HEK293 (cell line): ENCODE measurements around the gene ACTR3C.

Experiments used
- EGR2 ChIP-seq: fragments of 450-650 bp; formaldehyde crosslinking; IDR thresholded peaks from 2 replicates; pipeline ENCODE4 v1.5.1; 2016; ENCODE audit warnings: low read depth, missing biosample characterization, missing genetic modification characterization
- GLI2 ChIP-seq: fragments of 450-650 bp; formaldehyde crosslinking; IDR thresholded peaks from 2 replicates; pipeline ENCODE4; 2017; ENCODE audit warnings: missing biosample characterization, missing genetic modification characterization, low read depth, borderline replicate concordance
- IKZF3 ChIP-seq: fragments of 450-650 bp; IDR thresholded peaks from 2 replicates; pipeline ENCODE4 v1.5.0; 2018; ENCODE audit warnings: missing biosample characterization, mild to moderate bottlenecking, missing genetic modification characterization, moderate library complexity
- KLF7 ChIP-seq: fragments of 450-650 bp; formaldehyde crosslinking; IDR thresholded peaks from 2 replicates; pipeline ENCODE4 v1.5.1; 2016; ENCODE audit warnings: missing biosample characterization, missing genetic modification characterization, borderline replicate concordance
- OSR2 ChIP-seq: fragments of 450-650 bp; formaldehyde crosslinking; IDR thresholded peaks from 2 replicates; pipeline ENCODE4 v1.5.1; 2016; ENCODE audit warnings: missing biosample characterization, missing genetic modification characterization
- SCRT1 ChIP-seq: fragments of 450-650 bp; formaldehyde crosslinking; IDR thresholded peaks from 2 replicates; pipeline ENCODE4 v1.5.1; 2016; ENCODE audit warnings: missing biosample characterization, missing genetic modification characterization, borderline replicate concordance
- SP3 ChIP-seq: fragments of 450-650 bp; formaldehyde crosslinking; IDR thresholded peaks from 2 replicates; pipeline ENCODE4 v1.5.1; 2016; ENCODE audit warnings: missing biosample characterization, missing genetic modification characterization
- ZBTB1 ChIP-seq: fragments of 450-650 bp; formaldehyde crosslinking; IDR thresholded peaks from 2 replicates; pipeline ENCODE4 v1.5.1; 2016; ENCODE audit warnings: missing biosample characterization, missing genetic modification characterization
- ZNF112 ChIP-seq: fragments of 450-650 bp; formaldehyde crosslinking; IDR thresholded peaks from 2 replicates; pipeline ENCODE4 v1.5.0; 2017; ENCODE audit warnings: missing biosample characterization, missing genetic modification characterization
- ZNF138 ChIP-seq: fragments of 450-650 bp; formaldehyde crosslinking; IDR thresholded peaks from 2 replicates; pipeline ENCODE4 v1.5.1; 2016; ENCODE audit warnings: missing biosample characterization, missing genetic modification characterization, borderline replicate concordance
- ZNF354C ChIP-seq: fragments of 450-650 bp; formaldehyde crosslinking; IDR thresholded peaks from 2 replicates; pipeline ENCODE4 v1.5.1; 2016; ENCODE audit warnings: missing biosample characterization, missing genetic modification characterization, low read depth, borderline replicate concordance
- ZNF610 ChIP-seq: fragments of 450-650 bp; formaldehyde crosslinking; IDR thresholded peaks from 2 replicates; pipeline ENCODE4 v1.5.1; 2016; ENCODE audit warnings: missing biosample characterization, missing genetic modification characterization, borderline replicate concordance
- ZNF621 ChIP-seq: fragments of 450-650 bp; formaldehyde crosslinking; IDR thresholded peaks from 2 replicates; pipeline ENCODE4 v1.5.1; 2017; ENCODE audit warnings: missing biosample characterization, missing genetic modification characterization
- ZNF76 ChIP-seq: fragments of 450-650 bp; formaldehyde crosslinking; IDR thresholded peaks from 2 replicates; pipeline ENCODE4; 2016; ENCODE audit warnings: low read depth, missing biosample characterization, missing genetic modification characterization, borderline replicate concordance
- TF ChIP-seq, protein P1 (sequence below): fragments of 450-650 bp; formaldehyde crosslinking; IDR thresholded peaks from 2 replicates; pipeline ENCODE4 v1.5.1; 2016; ENCODE audit warnings: missing biosample characterization, missing genetic modification characterization, borderline replicate concordance
- TF ChIP-seq, protein P2 (sequence below): fragments of 450-650 bp; formaldehyde crosslinking; IDR thresholded peaks from 2 replicates; pipeline ENCODE4 v1.5.1; 2016; ENCODE audit warnings: missing biosample characterization, missing genetic modification characterization
- TF ChIP-seq, protein P3 (sequence below): fragments of 450-650 bp; formaldehyde crosslinking; IDR thresholded peaks from 2 replicates; pipeline ENCODE4 v1.5.1; 2017; ENCODE audit warnings: missing biosample characterization, missing genetic modification characterization
- TF ChIP-seq, protein P4 (sequence below): fragments of 450-650 bp; formaldehyde crosslinking; IDR thresholded peaks from 2 replicates; pipeline ENCODE4 v1.5.1; 2017; ENCODE audit warnings: missing biosample characterization, missing genetic modification characterization
- TF ChIP-seq, protein P5 (sequence below): fragments of 450-650 bp; formaldehyde crosslinking; IDR thresholded peaks from 2 replicates; pipeline ENCODE4 v1.5.1; 2016; ENCODE audit warnings: missing biosample characterization, missing genetic modification characterization

ACTR3C gene

DNA sequence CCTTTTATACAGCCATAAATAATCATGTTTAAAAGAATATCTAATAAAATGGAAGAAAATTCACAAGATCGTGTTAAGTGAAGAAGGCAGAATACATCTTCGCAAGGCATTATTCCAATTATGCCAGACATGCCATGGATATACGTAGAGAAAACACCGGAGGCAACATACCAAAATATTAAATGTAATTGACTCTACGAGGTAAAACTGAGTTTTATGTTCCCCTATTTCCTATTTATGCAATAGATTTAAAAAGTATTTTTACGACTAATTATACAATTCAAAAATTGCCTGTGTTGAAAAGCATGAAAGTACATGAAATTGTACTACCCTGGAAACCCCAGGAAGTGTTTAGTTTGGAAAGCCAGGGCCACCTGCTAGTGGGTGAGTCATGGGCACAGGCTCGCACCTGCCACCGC is 44.3 kb upstream of the ACTR3C start (continued):
- TF ChIP-seq, protein P1, sequence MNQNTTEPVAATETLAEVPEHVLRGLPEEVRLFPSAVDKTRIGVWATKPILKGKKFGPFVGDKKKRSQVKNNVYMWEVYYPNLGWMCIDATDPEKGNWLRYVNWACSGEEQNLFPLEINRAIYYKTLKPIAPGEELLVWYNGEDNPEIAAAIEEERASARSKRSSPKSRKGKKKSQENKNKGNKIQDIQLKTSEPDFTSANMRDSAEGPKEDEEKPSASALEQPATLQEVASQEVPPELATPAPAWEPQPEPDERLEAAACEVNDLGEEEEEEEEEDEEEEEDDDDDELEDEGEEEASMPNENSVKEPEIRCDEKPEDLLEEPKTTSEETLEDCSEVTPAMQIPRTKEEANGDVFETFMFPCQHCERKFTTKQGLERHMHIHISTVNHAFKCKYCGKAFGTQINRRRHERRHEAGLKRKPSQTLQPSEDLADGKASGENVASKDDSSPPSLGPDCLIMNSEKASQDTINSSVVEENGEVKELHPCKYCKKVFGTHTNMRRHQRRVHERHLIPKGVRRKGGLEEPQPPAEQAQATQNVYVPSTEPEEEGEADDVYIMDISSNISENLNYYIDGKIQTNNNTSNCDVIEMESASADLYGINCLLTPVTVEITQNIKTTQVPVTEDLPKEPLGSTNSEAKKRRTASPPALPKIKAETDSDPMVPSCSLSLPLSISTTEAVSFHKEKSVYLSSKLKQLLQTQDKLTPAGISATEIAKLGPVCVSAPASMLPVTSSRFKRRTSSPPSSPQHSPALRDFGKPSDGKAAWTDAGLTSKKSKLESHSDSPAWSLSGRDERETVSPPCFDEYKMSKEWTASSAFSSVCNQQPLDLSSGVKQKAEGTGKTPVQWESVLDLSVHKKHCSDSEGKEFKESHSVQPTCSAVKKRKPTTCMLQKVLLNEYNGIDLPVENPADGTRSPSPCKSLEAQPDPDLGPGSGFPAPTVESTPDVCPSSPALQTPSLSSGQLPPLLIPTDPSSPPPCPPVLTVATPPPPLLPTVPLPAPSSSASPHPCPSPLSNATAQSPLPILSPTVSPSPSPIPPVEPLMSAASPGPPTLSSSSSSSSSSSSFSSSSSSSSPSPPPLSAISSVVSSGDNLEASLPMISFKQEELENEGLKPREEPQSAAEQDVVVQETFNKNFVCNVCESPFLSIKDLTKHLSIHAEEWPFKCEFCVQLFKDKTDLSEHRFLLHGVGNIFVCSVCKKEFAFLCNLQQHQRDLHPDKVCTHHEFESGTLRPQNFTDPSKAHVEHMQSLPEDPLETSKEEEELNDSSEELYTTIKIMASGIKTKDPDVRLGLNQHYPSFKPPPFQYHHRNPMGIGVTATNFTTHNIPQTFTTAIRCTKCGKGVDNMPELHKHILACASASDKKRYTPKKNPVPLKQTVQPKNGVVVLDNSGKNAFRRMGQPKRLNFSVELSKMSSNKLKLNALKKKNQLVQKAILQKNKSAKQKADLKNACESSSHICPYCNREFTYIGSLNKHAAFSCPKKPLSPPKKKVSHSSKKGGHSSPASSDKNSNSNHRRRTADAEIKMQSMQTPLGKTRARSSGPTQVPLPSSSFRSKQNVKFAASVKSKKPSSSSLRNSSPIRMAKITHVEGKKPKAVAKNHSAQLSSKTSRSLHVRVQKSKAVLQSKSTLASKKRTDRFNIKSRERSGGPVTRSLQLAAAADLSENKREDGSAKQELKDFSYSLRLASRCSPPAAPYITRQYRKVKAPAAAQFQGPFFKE (tag by site-specific recombination), result no peak
- TF ChIP-seq SP3 (tag by site-specific recombination) (no peak), ZNF112 (tag by site-specific recombination) (no peak), GLI2 (no peak), ZNF610 (tag by site-specific recombination) (no peak), ZBTB1 (0 out of 2 replicates have a peak, but pooled peaks have one; percentile 13), OSR2 (tag by site-specific recombination) (peak; percentile 64), ZNF76 (tag by site-specific recombination) (no peak), KLF7 (tag by site-specific recombination) (no peak), ZNF138 (tag by site-specific recombination) (no peak), ZNF354C (tag by site-specific recombination) (no peak), IKZF3 (tag by site-specific recombination) (peak; percentile 73), EGR2 (tag by site-specific recombination) (no peak), SCRT1 (tag by site-specific recombination) (no peak), ZNF621 (no peak)
- TF ChIP-seq, protein P2, sequence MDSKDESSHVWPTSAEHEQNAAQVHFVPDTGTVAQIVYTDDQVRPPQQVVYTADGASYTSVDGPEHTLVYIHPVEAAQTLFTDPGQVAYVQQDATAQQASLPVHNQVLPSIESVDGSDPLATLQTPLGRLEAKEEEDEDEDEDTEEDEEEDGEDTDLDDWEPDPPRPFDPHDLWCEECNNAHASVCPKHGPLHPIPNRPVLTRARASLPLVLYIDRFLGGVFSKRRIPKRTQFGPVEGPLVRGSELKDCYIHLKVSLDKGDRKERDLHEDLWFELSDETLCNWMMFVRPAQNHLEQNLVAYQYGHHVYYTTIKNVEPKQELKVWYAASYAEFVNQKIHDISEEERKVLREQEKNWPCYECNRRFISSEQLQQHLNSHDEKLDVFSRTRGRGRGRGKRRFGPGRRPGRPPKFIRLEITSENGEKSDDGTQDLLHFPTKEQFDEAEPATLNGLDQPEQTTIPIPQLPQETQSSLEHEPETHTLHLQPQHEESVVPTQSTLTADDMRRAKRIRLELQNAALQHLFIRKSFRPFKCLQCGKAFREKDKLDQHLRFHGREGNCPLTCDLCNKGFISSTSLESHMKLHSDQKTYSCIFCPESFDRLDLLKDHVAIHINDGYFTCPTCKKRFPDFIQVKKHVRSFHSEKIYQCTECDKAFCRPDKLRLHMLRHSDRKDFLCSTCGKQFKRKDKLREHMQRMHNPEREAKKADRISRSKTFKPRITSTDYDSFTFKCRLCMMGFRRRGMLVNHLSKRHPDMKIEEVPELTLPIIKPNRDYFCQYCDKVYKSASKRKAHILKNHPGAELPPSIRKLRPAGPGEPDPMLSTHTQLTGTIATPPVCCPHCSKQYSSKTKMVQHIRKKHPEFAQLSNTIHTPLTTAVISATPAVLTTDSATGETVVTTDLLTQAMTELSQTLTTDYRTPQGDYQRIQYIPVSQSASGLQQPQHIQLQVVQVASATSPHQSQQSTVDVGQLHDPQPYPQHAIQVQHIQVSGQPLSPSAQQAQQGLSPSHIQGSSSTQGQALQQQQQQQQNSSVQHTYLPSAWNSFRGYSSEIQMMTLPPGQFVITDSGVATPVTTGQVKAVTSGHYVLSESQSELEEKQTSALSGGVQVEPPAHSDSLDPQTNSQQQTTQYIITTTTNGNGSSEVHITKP (tag by site-specific recombination), result peak; percentile 69
- TF ChIP-seq, protein P3, sequence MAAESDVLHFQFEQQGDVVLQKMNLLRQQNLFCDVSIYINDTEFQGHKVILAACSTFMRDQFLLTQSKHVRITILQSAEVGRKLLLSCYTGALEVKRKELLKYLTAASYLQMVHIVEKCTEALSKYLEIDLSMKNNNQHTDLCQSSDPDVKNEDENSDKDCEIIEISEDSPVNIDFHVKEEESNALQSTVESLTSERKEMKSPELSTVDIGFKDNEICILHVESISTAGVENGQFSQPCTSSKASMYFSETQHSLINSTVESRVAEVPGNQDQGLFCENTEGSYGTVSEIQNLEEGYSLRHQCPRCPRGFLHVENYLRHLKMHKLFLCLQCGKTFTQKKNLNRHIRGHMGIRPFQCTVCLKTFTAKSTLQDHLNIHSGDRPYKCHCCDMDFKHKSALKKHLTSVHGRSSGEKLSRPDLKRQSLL, result no peak; the same call in 1 of the 2 replicates
- TF ChIP-seq, protein P4, sequence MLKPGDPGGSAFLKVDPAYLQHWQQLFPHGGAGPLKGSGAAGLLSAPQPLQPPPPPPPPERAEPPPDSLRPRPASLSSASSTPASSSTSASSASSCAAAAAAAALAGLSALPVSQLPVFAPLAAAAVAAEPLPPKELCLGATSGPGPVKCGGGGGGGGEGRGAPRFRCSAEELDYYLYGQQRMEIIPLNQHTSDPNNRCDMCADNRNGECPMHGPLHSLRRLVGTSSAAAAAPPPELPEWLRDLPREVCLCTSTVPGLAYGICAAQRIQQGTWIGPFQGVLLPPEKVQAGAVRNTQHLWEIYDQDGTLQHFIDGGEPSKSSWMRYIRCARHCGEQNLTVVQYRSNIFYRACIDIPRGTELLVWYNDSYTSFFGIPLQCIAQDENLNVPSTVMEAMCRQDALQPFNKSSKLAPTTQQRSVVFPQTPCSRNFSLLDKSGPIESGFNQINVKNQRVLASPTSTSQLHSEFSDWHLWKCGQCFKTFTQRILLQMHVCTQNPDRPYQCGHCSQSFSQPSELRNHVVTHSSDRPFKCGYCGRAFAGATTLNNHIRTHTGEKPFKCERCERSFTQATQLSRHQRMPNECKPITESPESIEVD (tag by site-specific recombination), result peak; percentile 95
- TF ChIP-seq, protein P5, sequence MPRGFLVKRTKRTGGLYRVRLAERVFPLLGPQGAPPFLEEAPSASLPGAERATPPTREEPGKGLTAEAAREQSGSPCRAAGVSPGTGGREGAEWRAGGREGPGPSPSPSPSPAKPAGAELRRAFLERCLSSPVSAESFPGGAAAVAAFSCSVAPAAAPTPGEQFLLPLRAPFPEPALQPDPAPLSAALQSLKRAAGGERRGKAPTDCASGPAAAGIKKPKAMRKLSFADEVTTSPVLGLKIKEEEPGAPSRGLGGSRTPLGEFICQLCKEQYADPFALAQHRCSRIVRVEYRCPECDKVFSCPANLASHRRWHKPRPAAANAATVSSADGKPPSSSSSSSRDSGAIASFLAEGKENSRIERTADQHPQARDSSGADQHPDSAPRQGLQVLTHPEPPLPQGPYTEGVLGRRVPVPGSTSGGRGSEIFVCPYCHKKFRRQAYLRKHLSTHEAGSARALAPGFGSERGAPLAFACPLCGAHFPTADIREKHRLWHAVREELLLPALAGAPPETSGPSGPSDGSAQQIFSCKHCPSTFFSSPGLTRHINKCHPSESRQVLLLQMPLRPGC (tag by site-specific recombination), result 0 out of 2 replicates have a peak, but pooled peaks have one; percentile 35
